ENCODE measurements around the gene MFN2.

Gene MFN2

GRCh38 chr1:11944358-11944931, 35.8 kb upstream of the MFN2 start (continued):
- no peak for TF ChIP-seq ZNF704 (tag by site-specific recombination; IDR thresholded peaks at IDR 0.05)
- 0 out of 2 replicates have a peak, but pooled peaks have one; percentile 36 for TF ChIP-seq ZFP3 (tag by site-specific recombination; IDR thresholded peaks at IDR 0.05; ENCODE audit: low read depth)
- peak; percentile 33 for TF ChIP-seq OSR2 (tag by site-specific recombination; IDR thresholded peaks at IDR 0.05)
- no peak for TF ChIP-seq ZNF211 (tag by site-specific recombination; IDR thresholded peaks at IDR 0.05; ENCODE audit: low read depth)
- TF ChIP-seq ZFP69B (tag by site-specific recombination; IDR thresholded peaks at IDR 0.05): peak; percentile 89
- TF ChIP-seq ZNF677 (tag by site-specific recombination; IDR thresholded peaks at IDR 0.05): no peak
- TF ChIP-seq ZNF549 (tag by site-specific recombination; IDR thresholded peaks at IDR 0.05): no peak
- peak; percentile 89; the same call in 1 of the 2 replicates for TF ChIP-seq ZNF155 (tag by site-specific recombination; IDR thresholded peaks at IDR 0.05)
- no peak for TF ChIP-seq ZNF239 (tag by site-specific recombination; IDR thresholded peaks at IDR 0.05)
- no peak; the same call in 1 of the 2 replicates for TF ChIP-seq ZNF660 (tag by site-specific recombination; IDR thresholded peaks at IDR 0.05)
- TF ChIP-seq ZNF19 (tag by site-specific recombination; IDR thresholded peaks at IDR 0.05; ENCODE audit: low read depth): 0 out of 2 replicates have a peak, but pooled peaks have one; percentile 73
- TF ChIP-seq ZBTB49 (tag by site-specific recombination; IDR thresholded peaks at IDR 0.05; ENCODE audit: low read depth): no peak
- no peak for TF ChIP-seq PRDM2 (tag by site-specific recombination; IDR thresholded peaks at IDR 0.05; ENCODE audit: borderline replicate concordance)
- TF ChIP-seq ZNF776 (tag by site-specific recombination; IDR thresholded peaks at IDR 0.05; ENCODE audit: borderline replicate concordance): peak; percentile 92; the same call in 1 of the 2 replicates
- no peak for TF ChIP-seq REST (tag by site-specific recombination; IDR thresholded peaks at IDR 0.05)
- no peak; the same call in 1 of the 2 replicates for TF ChIP-seq ZNF133 (tag by site-specific recombination; IDR thresholded peaks at IDR 0.05)
- TF ChIP-seq ZBTB26 (tag by site-specific recombination; optimal IDR thresholded peaks at IDR 0.05): peak; percentile 57
- TF ChIP-seq ZNF362 (tag by site-specific recombination; IDR thresholded peaks at IDR 0.05): no peak; the same call in 1 of the 2 replicates
- TF ChIP-seq ZBTB21 (tag by site-specific recombination; IDR thresholded peaks at IDR 0.05): peak; percentile 82
- TF ChIP-seq ZNF654 (tag by site-specific recombination; IDR thresholded peaks at IDR 0.05; ENCODE audit: low read depth): no peak
- TF ChIP-seq WT1 (tag by site-specific recombination; IDR thresholded peaks at IDR 0.05): peak; percentile 68
- TF ChIP-seq SCRT2 (tag by site-specific recombination; IDR thresholded peaks at IDR 0.05): peak; percentile 88
